Measurements from ENCODE around the gene KHDC1L. TPM values are rescaled to one million over a fixed set of nuclear protein-coding genes. Genes with fewer than 3 reads are reported as not detected.
"Not testable (repeated sequence)": the region's sequence is repeated elsewhere in the genome, so short reads cannot be mapped to it uniquely, and the experiment has no call there.

KHDC1L gene
- total RNA-seq, 2 donors from 2014 or later, result not detected

DNA sequence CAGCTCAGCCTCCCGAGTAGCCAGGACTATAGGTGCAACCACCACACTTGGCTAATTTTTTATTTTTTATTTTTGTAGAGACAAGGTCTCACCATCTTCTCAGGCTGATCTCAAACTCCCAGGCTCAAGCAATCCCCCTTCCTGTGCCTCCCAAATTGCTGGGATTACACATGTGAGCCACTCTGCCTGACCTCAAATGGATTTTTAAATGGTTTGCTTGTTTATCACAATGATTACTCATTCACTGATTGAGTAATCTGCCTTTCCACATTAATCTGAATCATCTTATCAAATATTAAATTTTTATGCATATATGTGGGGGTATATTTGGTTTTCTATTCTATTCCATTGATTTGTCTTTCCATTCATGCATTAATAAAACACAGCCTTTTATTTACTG is 9.4 kb upstream of the KHDC1L start:
- WGBS, 2 experiments (ENCODE audit: insufficient coverage in 1 of 2, insufficient read length in 1 of 2), result 80% methylated on average over 1 of the region's 1 CpG; no CpG with 5 or more reads in 1 of the 2 experiments
- Mint-ChIP-seq H3K36me3 (ENCODE audit: low read depth) (no peaks in the 10 kb centered on the region), H3K9me3 (no peaks in the 10 kb centered on the region), H3K27ac (no peak overlapping the region), H3K4me1 (no peaks in the 10 kb centered on the region), H3K4me3 (no peak overlapping the region), H3K27me3 (ENCODE audit: insufficient read depth) (no peaks in the 10 kb centered on the region)
- Histone ChIP-seq H3K36me3 (ENCODE audit: control insufficient read depth, insufficient read depth, low read length) (no peaks in the 10 kb centered on the region), H3K4me3 (ENCODE audit: low read length) (no peak overlapping the region), H3K9ac (ENCODE audit: extremely low read depth, low read length, poor library complexity, severe bottlenecking) (no peak overlapping the region), H3K27ac (ENCODE audit: low read depth, low read length) (no peak overlapping the region), H3K9me3 (ENCODE audit: control insufficient read depth, low read length) (no peaks in the 10 kb centered on the region), H3K4me1 (ENCODE audit: control insufficient read depth, insufficient read depth, low read length) (no peaks in the 10 kb centered on the region), H3K27me3 (ENCODE audit: control insufficient read depth, insufficient read depth, low read length, poor library complexity, severe bottlenecking) (no peaks in the 10 kb centered on the region)
- no peak for DNase-seq
- TF ChIP-seq, protein P1, sequence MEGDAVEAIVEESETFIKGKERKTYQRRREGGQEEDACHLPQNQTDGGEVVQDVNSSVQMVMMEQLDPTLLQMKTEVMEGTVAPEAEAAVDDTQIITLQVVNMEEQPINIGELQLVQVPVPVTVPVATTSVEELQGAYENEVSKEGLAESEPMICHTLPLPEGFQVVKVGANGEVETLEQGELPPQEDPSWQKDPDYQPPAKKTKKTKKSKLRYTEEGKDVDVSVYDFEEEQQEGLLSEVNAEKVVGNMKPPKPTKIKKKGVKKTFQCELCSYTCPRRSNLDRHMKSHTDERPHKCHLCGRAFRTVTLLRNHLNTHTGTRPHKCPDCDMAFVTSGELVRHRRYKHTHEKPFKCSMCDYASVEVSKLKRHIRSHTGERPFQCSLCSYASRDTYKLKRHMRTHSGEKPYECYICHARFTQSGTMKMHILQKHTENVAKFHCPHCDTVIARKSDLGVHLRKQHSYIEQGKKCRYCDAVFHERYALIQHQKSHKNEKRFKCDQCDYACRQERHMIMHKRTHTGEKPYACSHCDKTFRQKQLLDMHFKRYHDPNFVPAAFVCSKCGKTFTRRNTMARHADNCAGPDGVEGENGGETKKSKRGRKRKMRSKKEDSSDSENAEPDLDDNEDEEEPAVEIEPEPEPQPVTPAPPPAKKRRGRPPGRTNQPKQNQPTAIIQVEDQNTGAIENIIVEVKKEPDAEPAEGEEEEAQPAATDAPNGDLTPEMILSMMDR (conservative IDR thresholded peaks at IDR 0.05), result no peak

DNA sequence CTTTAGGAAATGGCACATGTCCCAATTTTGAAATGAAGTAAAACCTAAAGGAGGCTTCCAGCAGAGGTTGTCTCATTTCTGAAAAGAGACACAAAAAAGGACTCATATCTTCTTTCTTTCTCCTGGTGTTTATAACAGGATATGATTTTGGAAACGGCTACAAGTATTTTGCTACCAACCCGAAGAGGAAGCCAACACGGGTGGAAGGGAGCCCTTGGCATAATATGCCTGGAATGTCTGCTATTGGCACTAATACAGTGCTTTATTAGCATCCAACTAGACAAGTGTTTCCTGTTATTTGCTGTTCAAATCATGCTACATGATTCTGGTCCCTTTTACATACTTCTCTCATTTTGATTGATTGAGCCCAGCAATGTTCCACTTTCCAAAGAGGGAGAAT is 8.7 kb upstream of the KHDC1L start:
- not testable (repeated sequence) for DNase-seq; H3K9me3 ChIP-seq (ENCODE audit: control insufficient read depth, low read length); H3K4me1 Mint-ChIP-seq; H3K36me3 ChIP-seq (ENCODE audit: control insufficient read depth, insufficient read depth, low read length); H3K27ac Mint-ChIP-seq; H3K27me3 Mint-ChIP-seq (ENCODE audit: insufficient read depth); H3K4me3 Mint-ChIP-seq; H3K9ac ChIP-seq (ENCODE audit: extremely low read depth, low read length, poor library complexity, severe bottlenecking); H3K36me3 Mint-ChIP-seq (ENCODE audit: low read depth); H3K4me3 ChIP-seq (ENCODE audit: low read length); H3K27me3 ChIP-seq (ENCODE audit: control insufficient read depth, insufficient read depth, low read length, poor library complexity, severe bottlenecking); H3K9me3 Mint-ChIP-seq; H3K4me1 ChIP-seq (ENCODE audit: control insufficient read depth, insufficient read depth, low read length); H3K27ac ChIP-seq (ENCODE audit: low read depth, low read length)
- WGBS, 2 experiments (ENCODE audit: insufficient coverage in 1 of 2, insufficient read length in 1 of 2), result 81 to 83% methylated on average over 2 to 3 of the region's 3 CpGs

DNA sequence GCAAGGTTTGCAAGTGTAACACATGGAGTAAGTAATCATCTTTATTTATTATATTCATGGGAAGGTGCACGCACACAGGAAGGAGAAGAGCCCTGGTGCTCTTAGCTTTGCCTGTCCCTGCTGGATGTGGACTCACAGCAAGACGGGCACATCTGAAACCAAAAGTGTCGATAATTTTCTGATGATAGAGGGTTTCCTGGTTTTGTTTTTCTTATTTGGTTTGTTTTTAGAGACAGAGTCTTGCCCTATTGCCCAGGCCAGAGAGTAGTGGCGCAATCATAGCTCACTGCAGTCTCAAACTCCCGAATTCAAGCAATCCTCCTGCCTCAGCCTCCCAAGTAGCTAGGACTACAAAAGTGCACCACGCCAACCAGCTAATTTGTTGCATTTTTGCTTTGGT is 7.8 kb upstream of the KHDC1L start:
- Mint-ChIP-seq H3K27ac (no peak overlapping the region), H3K4me3 (no peak overlapping the region), H3K9me3 (no peaks in the 10 kb centered on the region), H3K27me3 (ENCODE audit: insufficient read depth) (no peaks in the 10 kb centered on the region), H3K4me1 (no peaks in the 10 kb centered on the region), H3K36me3 (ENCODE audit: low read depth) (no peaks in the 10 kb centered on the region)
- H3K36me3 ChIP-seq (ENCODE audit: control insufficient read depth, insufficient read depth, low read length), result no peaks in the 10 kb centered on the region
- DNase-seq, result no peak
- H3K4me1 ChIP-seq (ENCODE audit: control insufficient read depth, insufficient read depth, low read length), result no peaks in the 10 kb centered on the region
- H3K27me3 ChIP-seq (ENCODE audit: control insufficient read depth, insufficient read depth, low read length, poor library complexity, severe bottlenecking), result no peaks in the 10 kb centered on the region
- TF ChIP-seq, protein P1 (conservative IDR thresholded peaks at IDR 0.05), result no peak
- 90 to 93% methylated on average over 3 to 6 of the region's 6 CpGs for WGBS, 2 experiments (ENCODE audit: insufficient coverage in 1 of 2, insufficient read length in 1 of 2)
- H3K27ac ChIP-seq (ENCODE audit: low read depth, low read length), result no peak overlapping the region
- no peak overlapping the region for H3K9ac ChIP-seq (ENCODE audit: extremely low read depth, low read length, poor library complexity, severe bottlenecking)
- no peaks in the 10 kb centered on the region for H3K9me3 ChIP-seq (ENCODE audit: control insufficient read depth, low read length)
- H3K4me3 ChIP-seq (ENCODE audit: low read length), result no peak overlapping the region

DNA sequence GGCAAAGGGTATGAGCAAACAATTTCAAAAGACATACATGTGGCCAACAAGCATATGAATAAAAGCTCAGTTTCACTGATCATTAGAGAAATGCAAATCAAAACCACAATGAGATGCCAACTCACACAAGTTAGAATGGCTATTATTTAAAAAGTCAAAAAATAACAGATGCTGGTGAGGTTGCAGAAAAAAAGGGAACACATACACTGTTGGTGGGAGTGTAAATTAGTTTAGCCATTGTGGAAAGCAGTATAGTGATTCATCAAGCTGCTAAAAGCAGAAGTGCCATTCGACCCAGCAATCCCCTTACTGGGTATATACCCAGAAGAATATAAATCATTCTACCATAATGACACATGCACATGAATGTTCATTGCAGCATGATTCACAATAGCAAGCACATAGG is 6.7 kb upstream of the KHDC1L start:
- Histone ChIP-seq H3K4me3 (ENCODE audit: low read length) (no peak overlapping the region), H3K27ac (ENCODE audit: low read depth, low read length) (no peak overlapping the region), H3K36me3 (ENCODE audit: control insufficient read depth, insufficient read depth, low read length) (no peaks in the 10 kb centered on the region), H3K4me1 (ENCODE audit: control insufficient read depth, insufficient read depth, low read length) (no peaks in the 10 kb centered on the region), H3K9ac (ENCODE audit: extremely low read depth, low read length, poor library complexity, severe bottlenecking) (no peak overlapping the region), H3K27me3 (ENCODE audit: control insufficient read depth, insufficient read depth, low read length, poor library complexity, severe bottlenecking) (no peaks in the 10 kb centered on the region), H3K9me3 (ENCODE audit: control insufficient read depth, low read length) (no peaks in the 10 kb centered on the region)
- H3K27ac Mint-ChIP-seq, result no peak overlapping the region
- H3K9me3 Mint-ChIP-seq, result no peaks in the 10 kb centered on the region
- TF ChIP-seq, protein P1 (conservative IDR thresholded peaks at IDR 0.05), result no peak
- no peaks in the 10 kb centered on the region for H3K4me1 Mint-ChIP-seq
- no peak for DNase-seq
- WGBS, 2 experiments (ENCODE audit: insufficient coverage in 1 of 2, insufficient read length in 1 of 2), result 64% methylated on average over 1 of the region's 1 CpG; no CpG with 5 or more reads in 1 of the 2 experiments
- no peak overlapping the region for H3K4me3 Mint-ChIP-seq
- no peaks in the 10 kb centered on the region for H3K27me3 Mint-ChIP-seq (ENCODE audit: insufficient read depth)
- H3K36me3 Mint-ChIP-seq (ENCODE audit: low read depth), result no peaks in the 10 kb centered on the region

Measured in endodermal cell (in vitro differentiated cells).